H9 (cell line): ENCODE data around the gene ERP27. TPM values are rescaled to one million over a fixed set of nuclear protein-coding genes. Genes with fewer than 3 reads are reported as not detected.

ENCODE experiments used
- DNase-seq: peaks from one replicate; pipeline ENCODE4 v3.0.0-alpha.2; 2017
- H2AFZ ChIP-seq: one replicate; pipeline ENCODE4 v1.6.1; 2013; ENCODE audit warnings: mild to moderate bottlenecking, low read length, control low read depth, moderate library complexity
- H2AK5ac ChIP-seq: 2 replicates; pipeline ENCODE4 v1.6.1; 2013; ENCODE audit warnings: low read length, control low read depth, mixed read lengths; ENCODE audit not compliant: insufficient read length
- H2BK120ac ChIP-seq: one replicate; pipeline ENCODE4 v1.6.1; 2013; ENCODE audit warnings: low read depth, mild to moderate bottlenecking, low read length, control low read depth, inconsistent platforms; ENCODE audit not compliant: poor library complexity, severe bottlenecking
- H2BK12ac ChIP-seq: 2 replicates; pipeline ENCODE4 v1.6.1; 2013; ENCODE audit warnings: low read length, control low read depth, mixed read lengths, low read depth; ENCODE audit not compliant: insufficient read length
- H2BK15ac ChIP-seq: 2 replicates; pipeline ENCODE4 v1.6.1; 2013; ENCODE audit warnings: low read depth, low read length, control low read depth
- H2BK20ac ChIP-seq: one replicate; pipeline ENCODE4 v1.6.1; 2013; ENCODE audit warnings: low read depth, mild to moderate bottlenecking, low read length, control low read depth, inconsistent platforms; ENCODE audit not compliant: poor library complexity, severe bottlenecking
- H2BK5ac ChIP-seq: 2 replicates; pipeline ENCODE4 v1.6.1; 2013; ENCODE audit warnings: low read length, control low read depth, mixed read lengths; ENCODE audit not compliant: insufficient read length
- H3K14ac ChIP-seq: 2 replicates; pipeline ENCODE4 v1.6.1; 2013; ENCODE audit warnings: low read length, control low read depth; ENCODE audit not compliant: insufficient read depth
- H3K18ac ChIP-seq: 2 replicates; pipeline ENCODE4 v1.6.1; 2013; ENCODE audit warnings: low read depth, mild to moderate bottlenecking, mixed read lengths, low read length, control low read depth; ENCODE audit not compliant: insufficient read length
- H3K23ac ChIP-seq: 2 replicates; pipeline ENCODE4 v1.6.1; 2013; ENCODE audit warnings: low read length, control low read depth, mixed read lengths, low read depth; ENCODE audit not compliant: insufficient read length
- H3K23me2 ChIP-seq: 2 replicates; pipeline ENCODE4 v1.6.1; 2013; ENCODE audit warnings: low read depth, mild to moderate bottlenecking, mixed read lengths, low read length, control low read depth; ENCODE audit not compliant: insufficient read length, poor library complexity, severe bottlenecking
- H3K27ac ChIP-seq: 2 replicates; pipeline ENCODE4 v1.5.1; 2013; ENCODE audit warnings: low read length, control low read depth, mixed read lengths, low read depth; ENCODE audit not compliant: insufficient read length
- H3K27me3 ChIP-seq: 2 replicates; pipeline ENCODE4 v1.6.1; 2013; ENCODE audit warnings: low read length, control low read depth, inconsistent platforms; ENCODE audit not compliant: insufficient read depth
- H3K4ac ChIP-seq: 2 replicates; pipeline ENCODE4 v1.6.1; 2013; ENCODE audit warnings: low read depth, mild to moderate bottlenecking, control low read depth, inconsistent platforms, low read length, moderate library complexity
- H3K4me1 ChIP-seq: 2 replicates; pipeline ENCODE4 v1.6.1; 2013; ENCODE audit warnings: low read length, control low read depth, inconsistent platforms; ENCODE audit not compliant: insufficient read depth
- H3K4me2 ChIP-seq: 2 replicates; pipeline ENCODE4 v1.6.1; 2013; ENCODE audit warnings: low read length, control low read depth, mixed read lengths; ENCODE audit not compliant: insufficient read length, insufficient read depth
- H3K56ac ChIP-seq: 2 replicates; pipeline ENCODE4 v1.6.1; 2013; ENCODE audit warnings: low read depth, mild to moderate bottlenecking, mixed read lengths, low read length, control low read depth; ENCODE audit not compliant: insufficient read length
- H3K79me1 ChIP-seq: 2 replicates; pipeline ENCODE4 v1.6.1; 2013; ENCODE audit warnings: low read depth, mild to moderate bottlenecking, moderate library complexity, low read length, control low read depth, inconsistent platforms; ENCODE audit not compliant: insufficient read depth, poor library complexity, severe bottlenecking
- H3K79me2 ChIP-seq: 2 replicates; pipeline ENCODE4 v1.6.1; 2013; ENCODE audit warnings: low read length, control low read depth, inconsistent platforms; ENCODE audit not compliant: insufficient read depth
- H3K9ac ChIP-seq: 2 replicates; pipeline ENCODE4 v1.6.1; 2013; ENCODE audit warnings: low read length, control low read depth, mixed read lengths; ENCODE audit not compliant: insufficient read length; ENCODE audit errors: extremely low read depth
- H3K9me3 ChIP-seq: one replicate; pipeline ENCODE4 v1.6.1; 2013; ENCODE audit warnings: low read depth, low read length, inconsistent platforms; ENCODE audit not compliant: control insufficient read depth
- H3T11ph ChIP-seq: one replicate; pipeline ENCODE4 v1.6.1; 2013; ENCODE audit warnings: mild to moderate bottlenecking, low read length, control low read depth, inconsistent platforms
- H4K20me1 ChIP-seq: one replicate; pipeline ENCODE4 v1.6.1; 2013; ENCODE audit not compliant: control insufficient read depth, insufficient read length, insufficient read depth
- H4K5ac ChIP-seq: 2 replicates; pipeline ENCODE4 v1.6.1; 2013; ENCODE audit warnings: low read depth, mild to moderate bottlenecking, mixed read lengths, low read length, control low read depth; ENCODE audit not compliant: insufficient read length
- H4K8ac ChIP-seq: replicated peaks from 2 replicates; pipeline ENCODE4 v1.6.1; 2013; ENCODE audit warnings: low read length, control low read depth, mixed read lengths, low read depth; ENCODE audit not compliant: insufficient read length
- H4K91ac ChIP-seq: 2 replicates; pipeline ENCODE4 v1.6.1; 2013; ENCODE audit warnings: low read depth, mild to moderate bottlenecking, moderate library complexity, mixed read lengths, low read length, control low read depth; ENCODE audit not compliant: insufficient read length
- H3K27ac Mint-ChIP-seq, 3 experiments: 2 replicates in 2 of 3; 3 replicates in 1 of 3; pipeline ENCODE4 v1.8.0; 2020 to 2021; ENCODE audit warnings: mixed read lengths in 3 of 3, mild to moderate bottlenecking in 1 of 3, moderate library complexity in 1 of 3
- H3K27me3 Mint-ChIP-seq: 2 replicates; pipeline ENCODE4 v1.8.0; 2021; ENCODE audit warnings: low read depth, mild to moderate bottlenecking, moderate library complexity, mixed read lengths
- H3K36me3 Mint-ChIP-seq, 3 experiments: 2 replicates in 2 of 3; 3 replicates in 1 of 3; pipeline ENCODE4 v1.8.0; 2020 to 2021; ENCODE audit warnings: low read depth in 3 of 3, mixed read lengths in 3 of 3; ENCODE audit not compliant: insufficient read depth in 1 of 3
- H3K4me1 Mint-ChIP-seq, 2 experiments: 2 replicates each; pipeline ENCODE4 v1.8.0; 2020; ENCODE audit warnings: mixed read lengths in 2 of 2
- H3K4me3 Mint-ChIP-seq, 2 experiments: 2 replicates in 1 of 2; 3 replicates in 1 of 2; pipeline ENCODE4 v1.8.0; 2020 to 2021; ENCODE audit warnings: mild to moderate bottlenecking in 2 of 2, mixed read lengths in 2 of 2, moderate library complexity in 1 of 2
- H3K9me3 Mint-ChIP-seq, 2 experiments: 2 replicates in 1 of 2; 3 replicates in 1 of 2; pipeline ENCODE4 v1.8.0; 2020; ENCODE audit warnings: mild to moderate bottlenecking in 2 of 2, mixed read lengths in 2 of 2, moderate library complexity in 1 of 2
- CTCF ChIP-seq: fragments of 200-600 bp; sonication (generic); conservative IDR thresholded peaks from 3 replicates; pipeline ENCODE4 v1.8.0; 2021; ENCODE audit warnings: antibody characterized with exemption, mild to moderate bottlenecking
- WGBS: extraction: QIAGEN DNeasy Blood & Tissue Kit; methylation state at CpG from one replicate; pipeline ENCODE4 v1.1.7; 2013; ENCODE audit warnings: missing lambda C conversion rate, low lambda C conversion rate, mixed read lengths; ENCODE audit not compliant: insufficient read length; ENCODE audit errors: extremely low coverage; 5-methylcytosine and 5-hydroxymethylcytosine counted together
- total RNA-seq: library from RNA; stranded (reverse); gene quantifications from 2 replicates; pipeline ENCODE4 v1.2.1, GENCODE V29; 2021

The ERP27 gene
- total RNA-seq, 1 experiment from 2014 or later: not detected

GRCh38 chr12:14921218-14921617 is 17.1 kb downstream of the ERP27 start:
- Mint-ChIP-seq H3K9me3 (no peaks in the 10 kb centered on the region), H3K36me3 (no peaks in the 10 kb centered on the region), H3K27ac (no peak overlapping the region), H3K4me1 (no peaks in the 10 kb centered on the region), H3K27me3 (no peaks in the 10 kb centered on the region), H3K4me3 (no peak overlapping the region)
- no peak overlapping the region for H4K8ac ChIP-seq
- H3K14ac ChIP-seq: no peak overlapping the region
- H3K56ac ChIP-seq: no peak overlapping the region
- H3K23ac ChIP-seq: no peak overlapping the region
- no peak overlapping the region for H3K4ac ChIP-seq
- no peak overlapping the region for H4K91ac ChIP-seq
- no peak overlapping the region for H3T11ph ChIP-seq
- no peaks in the 10 kb centered on the region for H3K23me2 ChIP-seq
- H2BK20ac ChIP-seq: no peak overlapping the region
- H3K27ac ChIP-seq: no peak overlapping the region
- TF ChIP-seq CTCF: no peak
- H3K9ac ChIP-seq: no peak overlapping the region
- H3K79me2 ChIP-seq: no peaks in the 10 kb centered on the region; the same call in 1 of the 2 replicates
- no peak for DNase-seq
- H4K20me1 ChIP-seq: no peaks in the 10 kb centered on the region
- H2BK5ac ChIP-seq: no peak overlapping the region
- no peak overlapping the region for H4K5ac ChIP-seq
- no peak overlapping the region for H2BK15ac ChIP-seq
- H3K9me3 ChIP-seq: no peaks in the 10 kb centered on the region
- no peaks in the 10 kb centered on the region for H3K4me1 ChIP-seq
- no peak overlapping the region for H3K18ac ChIP-seq
- H2AFZ ChIP-seq: no peak overlapping the region
- no peak overlapping the region for H2BK12ac ChIP-seq
- no CpG with 5 or more reads among the region's 2 CpGs for WGBS
- no peak overlapping the region for H3K4me2 ChIP-seq
- no peak overlapping the region for H2BK120ac ChIP-seq
- H2AK5ac ChIP-seq: no peak overlapping the region
- H3K79me1 ChIP-seq: no peaks in the 10 kb centered on the region
- no peaks in the 10 kb centered on the region for H3K27me3 ChIP-seq
